ENCODE results near the gene NRG2. TPM values are rescaled to one million over a fixed set of nuclear protein-coding genes. Genes with fewer than 3 reads are reported as not detected.

NRG2 gene
- total RNA-seq, 1 experiment from 2014 or later = 3.5 TPM

GRCh38 chr5:139947727-139948126 is 95.4 kb downstream of the NRG2 start:
- no peak for DNase-seq (ENCODE audit: low spot score)

DNA sequence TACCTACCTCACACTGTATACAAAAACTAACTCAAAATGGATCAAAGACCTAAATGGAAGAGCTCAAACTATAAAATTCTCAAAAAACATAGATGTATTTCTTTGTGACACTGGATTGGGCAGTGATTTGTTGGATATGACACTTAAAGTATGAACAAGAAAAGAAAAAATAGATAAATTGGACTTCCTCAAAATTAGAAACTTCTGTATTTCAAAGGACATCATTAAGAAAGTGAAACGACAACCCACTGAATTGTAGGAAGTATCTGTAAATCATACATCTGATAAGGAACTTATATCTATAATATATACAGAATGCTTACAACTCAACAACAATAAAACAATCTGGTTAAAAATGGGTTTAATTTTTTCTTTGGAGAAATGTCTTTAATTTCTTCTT is 96.7 kb downstream of the NRG2 start:
- no peak for DNase-seq (ENCODE audit: low spot score)

GRCh38 chr5:139946006-139946405 is 97.1 kb downstream of the NRG2 start:
- DNase-seq (ENCODE audit: low spot score) = no peak

GRCh38 chr5:139942243-139942642 is 100.9 kb downstream of the NRG2 start:
- no peak for DNase-seq (ENCODE audit: low spot score)

GRCh38 chr5:139930406-139930805 is 112.7 kb downstream of the NRG2 start:
- no peak for DNase-seq (ENCODE audit: low spot score)

DNA sequence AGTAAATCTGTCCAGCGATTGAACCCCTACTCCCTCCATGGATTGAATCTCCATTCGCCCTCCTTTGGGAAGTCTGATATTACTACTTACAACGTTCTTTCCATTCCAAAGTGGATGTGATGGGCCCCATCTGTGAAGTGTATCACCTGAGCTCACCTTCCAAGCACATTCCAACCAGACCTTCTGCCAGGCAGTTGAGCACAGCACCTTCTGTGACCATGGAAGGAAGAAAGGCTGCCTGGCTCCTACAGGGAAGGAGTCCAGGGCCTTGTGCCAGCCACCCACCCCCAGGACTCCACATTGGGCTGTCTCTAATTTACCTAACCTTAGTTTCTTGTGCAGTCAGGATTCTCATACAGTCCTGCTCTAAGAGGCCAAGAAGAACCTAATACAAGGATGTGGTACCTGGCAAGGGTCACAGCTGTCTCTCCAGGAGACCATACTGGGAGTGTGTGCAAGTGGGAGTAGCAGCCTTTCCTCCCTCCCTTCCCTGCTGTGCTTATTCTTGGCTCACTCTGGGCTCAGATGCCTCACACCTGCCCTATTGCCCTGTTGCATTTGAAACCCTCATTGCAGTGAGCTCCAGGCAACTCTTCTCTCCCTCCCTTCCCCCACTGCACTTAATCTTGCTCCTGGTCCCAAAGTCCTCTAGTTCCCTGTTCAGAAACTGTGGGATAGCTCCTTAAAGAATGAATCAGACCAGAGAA is 116.1 kb downstream of the NRG2 start:
- DNase-seq (ENCODE audit: low spot score) = no peak

DNA sequence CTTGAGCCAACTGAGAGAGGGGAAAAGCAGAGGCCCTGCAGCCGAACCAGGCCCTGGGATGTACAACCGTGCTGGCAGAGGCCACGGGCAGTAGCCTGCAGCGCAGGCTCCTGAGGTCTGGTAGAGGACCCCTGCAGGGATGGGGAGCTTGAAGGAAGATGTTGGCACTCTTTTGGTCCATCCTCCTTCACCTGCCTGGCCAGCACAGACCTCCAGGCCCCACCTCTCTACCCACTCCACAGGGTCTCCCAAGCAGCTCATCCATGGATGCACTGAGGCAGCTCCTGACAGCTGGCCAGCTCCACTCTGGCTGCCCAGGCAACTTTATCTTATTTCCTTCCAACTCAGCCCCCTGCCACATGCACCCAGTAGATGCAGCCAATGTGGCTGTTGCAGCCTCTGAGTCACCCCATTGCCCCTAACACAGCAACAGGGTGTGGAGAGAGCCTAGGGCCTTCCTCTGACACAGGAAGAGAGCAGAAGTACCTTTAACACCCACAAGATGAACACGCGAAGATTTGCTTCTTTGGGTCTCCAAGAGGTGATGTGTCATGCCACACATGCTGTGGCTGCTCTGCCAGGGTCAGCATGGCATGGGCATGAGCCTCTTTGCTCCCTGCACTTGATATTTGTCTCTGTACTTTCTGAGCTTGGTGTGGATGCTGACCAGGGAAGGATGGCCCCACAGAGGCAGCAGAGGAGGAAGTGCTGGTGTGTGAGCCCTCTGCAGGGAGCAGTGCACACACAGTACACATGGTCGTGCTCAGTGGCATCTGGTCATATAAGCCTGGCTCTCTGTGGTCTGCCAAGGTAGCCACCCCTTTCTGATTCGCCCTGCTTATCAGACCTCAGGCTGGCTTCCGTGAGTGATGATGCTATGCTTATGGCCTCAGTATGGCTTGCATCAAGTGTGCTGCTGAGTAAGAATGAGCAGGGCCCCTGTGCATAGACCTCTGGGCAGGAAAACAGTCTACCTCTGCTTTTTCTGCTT is 117.2 kb downstream of the NRG2 start:
- peak; percentile 17 for DNase-seq (ENCODE audit: low spot score)

DNA sequence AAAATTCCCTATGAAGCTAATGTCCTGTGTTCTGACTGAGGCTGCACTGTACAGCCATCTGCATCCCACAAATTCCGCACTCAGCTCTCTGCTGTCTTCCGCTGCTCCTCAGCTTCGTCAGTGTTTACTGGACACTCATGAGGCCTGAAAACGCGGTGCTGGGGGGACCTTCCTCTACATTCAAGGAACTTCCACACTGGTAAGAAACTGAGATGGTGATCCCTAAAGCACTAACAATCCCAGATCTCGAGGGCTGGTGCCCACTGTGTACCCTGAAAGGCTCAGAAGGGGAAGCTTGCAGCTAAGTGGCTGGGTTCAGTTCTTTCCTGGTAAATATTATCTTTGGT is 117.9 kb downstream of the NRG2 start:
- no peak for DNase-seq (ENCODE audit: low spot score)

DNA sequence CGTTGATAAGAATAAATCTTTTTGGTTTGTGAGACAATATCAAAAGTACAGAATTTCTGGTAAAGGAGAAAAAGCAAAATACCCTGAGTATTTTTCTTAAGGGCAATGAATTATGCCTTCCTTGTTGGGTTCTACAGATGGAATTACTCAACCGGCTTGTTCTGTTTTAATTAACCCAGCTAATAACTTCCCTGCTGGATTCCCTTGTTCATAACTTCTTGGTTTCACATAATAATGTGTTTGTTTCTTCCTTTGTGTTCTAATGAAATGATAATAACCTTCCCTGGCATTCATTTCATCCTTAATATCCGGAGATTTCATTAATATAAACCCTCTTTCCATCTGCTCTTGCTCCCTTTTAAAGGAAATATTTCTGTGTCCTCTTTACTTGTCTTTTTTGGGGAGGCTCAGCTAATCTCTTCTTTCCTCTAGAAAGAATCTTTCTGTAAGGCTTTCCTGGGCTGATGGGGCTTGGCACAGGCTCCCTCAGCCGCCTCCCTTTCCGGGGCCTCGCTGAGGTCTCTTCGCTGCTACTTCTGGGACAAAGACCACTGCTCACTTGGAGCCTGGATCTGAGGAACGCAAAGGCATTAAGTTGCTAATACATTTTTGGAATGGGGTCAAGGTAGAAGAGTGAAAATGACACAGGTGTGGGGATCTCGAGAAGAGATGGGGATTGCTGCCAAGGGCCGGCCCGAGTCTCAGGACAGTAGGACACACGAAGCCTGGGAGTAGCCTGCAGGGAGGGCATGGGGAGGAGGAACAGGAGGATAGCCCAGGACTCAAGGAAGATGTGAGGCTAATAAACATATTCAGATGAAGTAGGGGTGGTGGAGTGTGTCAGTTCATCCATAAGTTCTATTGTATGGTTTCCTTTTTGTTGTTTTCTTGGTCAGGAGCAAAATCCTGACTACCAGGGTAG is 118.5 kb downstream of the NRG2 start:
- no peak for DNase-seq (ENCODE audit: low spot score)

- DNase-seq (ENCODE audit: low spot score) = no peak
Measured at GRCh38 chr5:139919308-139919707, 123.8 kb downstream of the NRG2 start.

DNA sequence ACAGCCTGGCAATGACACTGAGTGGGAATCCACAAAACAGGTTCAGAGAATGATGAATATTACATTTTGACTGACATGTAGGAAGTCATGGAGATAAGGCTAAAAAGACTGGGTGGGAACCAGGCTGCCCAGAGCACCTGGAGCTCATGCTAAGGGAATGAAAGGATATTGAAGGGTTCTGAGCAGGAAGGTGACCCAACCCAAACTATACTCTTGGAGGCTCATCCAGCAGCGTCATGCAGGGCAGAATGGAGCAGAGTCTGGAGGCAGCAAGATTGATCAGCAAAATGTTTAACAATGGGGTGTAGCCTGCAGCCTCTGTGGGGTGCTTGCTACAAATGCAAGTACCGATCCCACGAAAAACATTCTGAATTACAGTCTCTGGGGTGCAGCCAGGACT is 127.3 kb downstream of the NRG2 start:
- DNase-seq (ENCODE audit: low spot score) = no peak

GRCh38 chr5:139915266-139915665 is 127.8 kb downstream of the NRG2 start:
- DNase-seq (ENCODE audit: low spot score) = no peak

GRCh38 chr5:139914218-139914807 is 128.8 kb downstream of the NRG2 start:
- no peak for DNase-seq (ENCODE audit: low spot score)

- no peak for DNase-seq (ENCODE audit: low spot score)
Measured at GRCh38 chr5:139912804-139913203, 130.3 kb downstream of the NRG2 start.

DNA sequence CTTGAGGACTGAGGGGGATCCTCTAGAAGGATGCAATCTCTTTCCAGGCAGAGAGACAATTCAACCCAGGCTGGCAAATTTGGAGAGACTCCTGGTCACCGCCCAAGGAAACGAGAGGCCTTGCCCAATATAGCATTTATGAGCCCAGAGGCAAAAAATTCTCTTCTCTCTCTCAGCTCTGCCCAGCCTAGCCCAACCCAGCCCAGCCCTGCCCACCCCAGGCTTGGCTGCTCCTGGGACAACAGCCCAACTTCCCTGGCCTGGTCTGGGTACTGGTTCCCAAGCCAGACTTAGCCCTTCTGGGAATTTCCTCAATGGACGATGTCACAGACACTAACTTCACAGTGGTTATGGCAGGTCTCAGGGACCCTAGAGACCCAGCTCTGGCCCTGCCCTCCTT is 130.9 kb downstream of the NRG2 start:
- DNase-seq (ENCODE audit: low spot score) = no peak

DNA sequence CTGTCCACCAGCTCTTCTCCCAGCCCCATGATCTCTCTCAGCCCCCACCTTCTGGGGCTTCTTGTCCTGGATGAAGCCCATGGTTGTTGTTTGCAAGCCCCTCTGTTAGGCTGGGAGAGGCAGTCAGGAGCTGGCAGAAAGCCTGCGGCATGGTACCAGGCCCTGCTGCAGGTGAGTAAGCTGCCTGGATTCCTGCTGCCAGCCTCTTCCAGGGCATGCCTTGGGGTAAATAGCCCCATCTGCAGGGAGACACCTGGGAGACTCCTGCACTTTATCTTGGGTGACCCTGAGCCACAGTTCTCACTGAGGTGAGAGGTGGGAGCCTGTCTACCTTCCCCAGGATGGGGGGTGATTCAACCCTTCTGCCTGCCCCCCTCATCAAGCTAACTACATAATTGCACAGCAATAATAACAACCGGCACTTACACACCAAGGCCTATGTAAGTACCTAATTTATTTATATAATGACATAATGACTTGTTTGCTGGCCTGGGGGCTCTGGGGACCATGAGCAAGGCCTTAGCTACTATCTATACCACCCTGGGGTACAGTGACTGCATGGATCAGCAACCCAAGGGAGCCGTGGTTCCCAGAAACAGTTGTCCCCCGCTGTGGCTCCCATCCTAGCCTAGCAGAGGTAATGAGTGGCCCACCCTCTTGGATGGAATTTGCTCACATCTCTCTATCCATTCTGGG is 131.5 kb downstream of the NRG2 start:
- no peak for DNase-seq (ENCODE audit: low spot score)

DNA sequence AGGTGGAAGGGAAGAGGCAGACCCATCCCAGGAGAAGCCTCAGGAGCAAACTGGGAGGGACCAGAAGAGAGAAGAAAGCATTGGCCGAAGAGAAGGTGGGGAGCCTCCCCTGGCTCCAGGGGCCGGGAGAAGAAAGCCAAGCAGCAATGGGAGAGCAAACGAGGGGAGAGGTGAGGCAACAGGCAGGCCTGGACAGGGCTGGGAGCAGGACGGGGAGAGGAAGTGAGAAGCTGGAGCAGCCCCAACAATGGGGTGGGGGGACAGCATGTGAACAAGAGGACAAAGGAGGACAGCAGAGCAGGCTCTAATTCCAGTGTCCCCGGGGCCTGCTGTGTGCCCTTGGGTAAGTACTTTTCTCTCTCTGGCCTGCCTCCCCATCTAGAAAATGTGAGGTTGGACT is 132.2 kb downstream of the NRG2 start:
- no peak for DNase-seq (ENCODE audit: low spot score)

- DNase-seq (ENCODE audit: low spot score) = no peak
Measured at GRCh38 chr5:139910036-139910435, 133.1 kb downstream of the NRG2 start.

GRCh38 chr5:139908749-139909148 is 134.3 kb downstream of the NRG2 start:
- DNase-seq (ENCODE audit: low spot score) = no peak

- no peak for DNase-seq (ENCODE audit: low spot score)
Measured at GRCh38 chr5:139906661-139907060, 136.4 kb downstream of the NRG2 start.
